ENCODE measurements around the gene FIZ1.

FIZ1 gene

DNA sequence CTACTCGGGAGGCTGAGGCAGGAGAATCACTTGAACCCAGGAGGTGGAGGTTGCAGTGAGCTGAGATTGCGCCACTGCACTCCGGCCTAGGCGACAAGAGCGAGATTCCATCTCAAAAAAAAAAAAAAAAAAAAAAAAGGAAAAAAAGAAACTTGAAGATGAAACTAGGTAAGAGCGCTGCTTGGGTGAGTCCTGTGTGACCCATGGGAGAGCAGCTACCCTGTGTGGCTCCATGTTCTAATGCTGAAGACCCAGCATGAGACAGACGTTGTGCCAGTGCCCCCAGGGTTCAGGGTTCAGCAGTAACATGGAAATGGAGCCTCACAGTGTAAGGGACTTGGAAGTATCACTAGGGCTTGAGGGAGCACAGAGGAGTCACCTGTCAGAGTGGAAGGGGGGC is 19.1 kb upstream of the FIZ1 start:
- TF ChIP-seq, protein P1, sequence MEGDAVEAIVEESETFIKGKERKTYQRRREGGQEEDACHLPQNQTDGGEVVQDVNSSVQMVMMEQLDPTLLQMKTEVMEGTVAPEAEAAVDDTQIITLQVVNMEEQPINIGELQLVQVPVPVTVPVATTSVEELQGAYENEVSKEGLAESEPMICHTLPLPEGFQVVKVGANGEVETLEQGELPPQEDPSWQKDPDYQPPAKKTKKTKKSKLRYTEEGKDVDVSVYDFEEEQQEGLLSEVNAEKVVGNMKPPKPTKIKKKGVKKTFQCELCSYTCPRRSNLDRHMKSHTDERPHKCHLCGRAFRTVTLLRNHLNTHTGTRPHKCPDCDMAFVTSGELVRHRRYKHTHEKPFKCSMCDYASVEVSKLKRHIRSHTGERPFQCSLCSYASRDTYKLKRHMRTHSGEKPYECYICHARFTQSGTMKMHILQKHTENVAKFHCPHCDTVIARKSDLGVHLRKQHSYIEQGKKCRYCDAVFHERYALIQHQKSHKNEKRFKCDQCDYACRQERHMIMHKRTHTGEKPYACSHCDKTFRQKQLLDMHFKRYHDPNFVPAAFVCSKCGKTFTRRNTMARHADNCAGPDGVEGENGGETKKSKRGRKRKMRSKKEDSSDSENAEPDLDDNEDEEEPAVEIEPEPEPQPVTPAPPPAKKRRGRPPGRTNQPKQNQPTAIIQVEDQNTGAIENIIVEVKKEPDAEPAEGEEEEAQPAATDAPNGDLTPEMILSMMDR (IDR thresholded peaks at IDR 0.05; ENCODE audit: insufficient read depth, low read length, missing control alignments) = no peak
- CTCF ChIA-PET = interaction anchor here (1.8 to 5.4 kb wide), 4 partner anchors 12 to 114 kb away, joined by 5 to 53 read pairs (median 28); partner anchors contain the start of gene ZNF865
- H3K4me3 ChIP-seq (ENCODE audit: low read depth, low read length) = no peak overlapping the region
- DNase-seq (ENCODE audit: low read depth, low spot score) = no peak
- POLR2A ChIA-PET = interaction anchor here (1.5 kb wide), 1 partner anchor 12 kb away, joined by 4 read pairs; no protein-coding TSS in a partner anchor

DNA sequence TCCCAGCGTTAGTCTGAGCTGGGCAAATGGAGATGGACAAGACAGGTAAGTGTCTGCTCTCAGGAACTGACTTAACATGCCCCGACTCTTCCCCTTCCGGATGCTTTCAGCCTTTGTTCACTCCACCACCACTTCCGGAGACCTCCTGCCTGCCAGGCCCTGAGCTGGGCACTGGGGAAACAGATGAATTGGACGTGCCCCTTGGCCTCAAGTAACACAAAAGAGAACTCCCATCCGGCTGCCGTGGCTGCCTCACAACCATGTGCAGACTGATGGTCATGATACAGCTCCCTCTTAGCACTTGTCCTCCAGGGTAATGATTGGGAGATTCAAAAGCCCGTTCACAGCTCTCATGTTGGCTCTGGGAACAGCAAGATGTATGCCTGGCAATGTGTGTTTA is 18.1 kb upstream of the FIZ1 start:
- H3K4me3 ChIP-seq (ENCODE audit: low read depth, low read length) = no peak overlapping the region
- TF ChIP-seq, protein P1 (IDR thresholded peaks at IDR 0.05; ENCODE audit: insufficient read depth, low read length, missing control alignments) = no peak
- no peak for DNase-seq (ENCODE audit: low read depth, low spot score)
- ChIA-PET CTCF (interaction anchor here (4.2 to 5.4 kb wide), 2 partner anchors 11 to 15 kb away, joined by 43 to 53 read pairs; partner anchors contain the start of gene ZNF865), POLR2A (interaction anchor here (1.5 kb wide), 1 partner anchor 11 kb away, joined by 4 read pairs; no protein-coding TSS in a partner anchor)

DNA sequence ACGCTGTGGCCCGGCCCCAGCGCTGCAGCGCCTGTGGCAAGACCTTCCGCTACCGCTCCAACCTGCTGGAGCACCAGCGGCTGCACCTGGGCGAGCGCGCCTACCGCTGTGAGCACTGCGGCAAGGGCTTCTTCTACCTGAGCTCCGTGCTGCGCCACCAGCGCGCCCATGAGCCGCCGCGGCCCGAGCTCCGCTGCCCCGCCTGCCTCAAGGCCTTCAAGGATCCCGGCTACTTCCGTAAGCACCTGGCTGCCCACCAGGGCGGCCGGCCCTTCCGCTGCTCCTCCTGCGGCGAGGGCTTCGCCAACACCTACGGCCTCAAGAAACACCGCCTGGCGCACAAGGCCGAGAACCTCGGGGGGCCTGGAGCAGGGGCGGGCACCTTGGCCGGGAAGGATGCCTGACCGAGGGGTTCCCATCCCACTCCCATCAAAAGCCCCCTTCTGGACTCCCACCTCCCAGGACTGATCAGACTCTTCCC is 17.1 kb upstream of the FIZ1 start:
- H3K4me3 ChIP-seq (ENCODE audit: low read depth, low read length) = no peak overlapping the region
- TF ChIP-seq, protein P1 (IDR thresholded peaks at IDR 0.05; ENCODE audit: insufficient read depth, low read length, missing control alignments) = no peak
- no peak for DNase-seq (ENCODE audit: low read depth, low spot score)
- POLR2A ChIA-PET = no interaction called here
- CTCF ChIA-PET = interaction anchor here (1.0 to 1.4 kb wide), 3 partner anchors 10 to 112 kb away, joined by 3 to 9 read pairs (median 5); partner anchors contain the start of gene ZNF865

DNA sequence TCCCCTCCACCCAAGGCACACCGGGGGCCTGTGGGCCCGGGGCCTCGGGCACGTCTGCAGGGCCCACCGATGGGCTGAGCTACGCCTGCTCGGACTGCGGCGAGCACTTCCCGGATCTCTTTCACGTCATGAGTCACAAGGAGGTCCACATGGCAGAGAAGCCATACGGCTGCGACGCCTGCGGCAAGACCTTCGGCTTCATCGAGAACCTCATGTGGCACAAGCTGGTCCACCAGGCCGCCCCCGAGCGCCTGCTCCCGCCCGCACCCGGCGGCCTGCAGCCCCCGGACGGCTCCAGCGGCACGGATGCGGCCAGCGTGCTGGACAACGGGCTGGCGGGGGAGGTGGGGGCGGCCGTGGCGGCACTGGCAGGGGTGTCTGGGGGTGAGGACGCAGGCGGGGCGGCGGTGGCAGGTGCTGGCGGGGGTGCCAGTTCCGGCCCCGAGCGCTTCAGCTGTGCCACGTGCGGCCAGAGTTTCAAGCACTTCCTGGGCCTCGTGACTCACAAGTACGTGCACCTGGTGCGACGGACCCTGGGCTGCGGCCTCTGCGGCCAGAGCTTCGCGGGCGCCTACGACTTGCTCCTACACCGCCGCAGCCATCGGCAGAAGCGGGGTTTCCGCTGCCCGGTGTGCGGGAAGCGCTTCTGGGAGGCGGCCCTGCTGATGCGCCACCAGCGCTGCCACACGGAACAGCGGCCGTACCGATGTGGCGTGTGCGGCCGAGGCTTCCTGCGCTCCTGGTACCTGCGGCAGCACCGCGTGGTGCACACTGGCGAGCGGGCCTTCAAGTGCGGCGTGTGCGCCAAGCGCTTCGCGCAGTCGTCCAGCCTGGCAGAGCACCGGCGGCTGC is 16.5 kb upstream of the FIZ1 start:
- ChIA-PET POLR2A (no interaction called here), CTCF (interaction anchor here (0.8 to 1.4 kb wide), 4 partner anchors 9 to 112 kb away, joined by 3 to 9 read pairs (median 4); partner anchors contain the start of gene ZNF865)
- DNase-seq (ENCODE audit: low read depth, low spot score) = no peak
- TF ChIP-seq, protein P1 (IDR thresholded peaks at IDR 0.05; ENCODE audit: insufficient read depth, low read length, missing control alignments) = no peak
- H3K4me3 ChIP-seq (ENCODE audit: low read depth, low read length) = no peak overlapping the region

DNA sequence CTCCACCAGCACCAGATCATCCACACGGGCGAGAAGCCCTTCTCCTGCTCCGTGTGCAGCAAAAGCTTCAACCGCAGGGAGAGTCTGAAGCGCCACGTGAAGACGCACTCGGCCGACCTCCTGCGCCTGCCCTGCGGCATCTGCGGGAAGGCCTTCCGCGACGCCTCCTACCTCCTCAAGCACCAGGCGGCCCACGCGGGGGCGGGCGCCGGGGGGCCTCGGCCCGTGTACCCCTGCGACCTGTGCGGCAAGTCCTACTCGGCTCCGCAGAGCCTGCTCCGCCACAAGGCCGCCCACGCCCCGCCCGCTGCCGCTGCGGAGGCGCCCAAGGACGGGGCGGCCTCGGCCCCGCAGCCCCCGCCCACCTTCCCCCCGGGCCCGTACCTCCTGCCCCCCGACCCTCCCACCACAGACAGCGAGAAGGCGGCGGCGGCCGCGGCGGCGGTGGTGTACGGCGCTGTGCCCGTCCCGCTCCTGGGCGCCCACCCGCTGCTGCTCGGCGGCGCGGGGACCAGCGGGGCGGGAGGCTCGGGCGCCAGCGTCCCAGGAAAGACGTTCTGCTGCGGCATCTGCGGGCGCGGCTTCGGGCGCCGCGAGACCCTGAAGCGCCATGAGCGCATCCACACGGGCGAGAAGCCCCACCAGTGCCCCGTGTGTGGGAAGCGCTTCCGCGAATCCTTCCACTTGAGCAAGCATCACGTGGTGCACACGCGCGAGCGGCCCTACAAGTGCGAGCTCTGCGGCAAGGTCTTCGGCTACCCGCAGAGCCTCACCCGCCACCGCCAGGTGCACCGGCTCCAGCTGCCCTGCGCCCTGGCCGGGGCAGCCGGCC is 15.6 kb upstream of the FIZ1 start:
- no peak overlapping the region for H3K4me3 ChIP-seq (ENCODE audit: low read depth, low read length)
- POLR2A ChIA-PET = no interaction called here
- DNase-seq (ENCODE audit: low read depth, low spot score) = no peak
- TF ChIP-seq, protein P1 (IDR thresholded peaks at IDR 0.05; ENCODE audit: insufficient read depth, low read length, missing control alignments) = no peak
- CTCF ChIA-PET = interaction anchor here (0.8 to 1.4 kb wide), 3 partner anchors 9 to 111 kb away, joined by 3 to 9 read pairs (median 5); partner anchors contain the start of gene ZNF865
